GM19023 (cell line): ENCODE measurements around the gene ZNF639.
"Not testable (repeated sequence)": the region's sequence is repeated elsewhere in the genome, so short reads cannot be mapped to it uniquely, and the experiment has no call there.

Source experiments
- ATAC-seq: cut with Tn5 transposase; IDR thresholded peaks from one replicate; pipeline ENCODE4 v1.9.1; 2021; ENCODE audit warnings: mild to moderate bottlenecking, moderate library complexity; ENCODE audit not compliant: unreplicated experiment

The ZNF639 gene

GRCh38 chr3:179322286-179323196 lies at the start of gene ZNF639:
Gene ZNF639 (plus strand): TSS chr3:179323031. CDS start chr3:179328294, 5,263 bp downstream.
- peak; percentile 70 for ATAC-seq

GRCh38 chr3:179274434-179274833 lies 48.4 kb upstream of the ZNF639 start:
- ATAC-seq = not testable (repeated sequence)

- ATAC-seq = no peak
Observed at GRCh38 chr3:179276001-179276400, 46.8 kb upstream of the ZNF639 start.

GRCh38 chr3:179276743-179277142 lies 46.1 kb upstream of the ZNF639 start:
- no peak for ATAC-seq

- ATAC-seq = no peak
Observed at GRCh38 chr3:179278151-179278550, 44.7 kb upstream of the ZNF639 start.

- ATAC-seq = no peak
Observed at GRCh38 chr3:179278932-179279693, 43.7 kb upstream of the ZNF639 start.

- ATAC-seq = no peak
Observed at GRCh38 chr3:179279837-179280236, 43.0 kb upstream of the ZNF639 start.

- ATAC-seq = no peak
Observed at GRCh38 chr3:179281825-179282224, 41.0 kb upstream of the ZNF639 start.

GRCh38 chr3:179286331-179286730 lies 36.5 kb upstream of the ZNF639 start:
- ATAC-seq = no peak

GRCh38 chr3:179288845-179289244 lies 34.0 kb upstream of the ZNF639 start:
- ATAC-seq = no peak

- no peak for ATAC-seq
Observed at GRCh38 chr3:179289295-179289694, 33.5 kb upstream of the ZNF639 start.

GRCh38 chr3:179292450-179292849 lies 30.4 kb upstream of the ZNF639 start:
- ATAC-seq = no peak

GRCh38 chr3:179297971-179298725 lies 24.7 kb upstream of the ZNF639 start:
- no peak for ATAC-seq

GRCh38 chr3:179299316-179299715 lies 23.5 kb upstream of the ZNF639 start:
- no peak for ATAC-seq

GRCh38 chr3:179299999-179300613 lies 22.7 kb upstream of the ZNF639 start:
- peak; percentile 74 for ATAC-seq

- ATAC-seq = no peak
Observed at GRCh38 chr3:179301645-179302044, 21.2 kb upstream of the ZNF639 start.

GRCh38 chr3:179302111-179302510 lies 20.7 kb upstream of the ZNF639 start:
- ATAC-seq = no peak

GRCh38 chr3:179304605-179305004 lies 18.2 kb upstream of the ZNF639 start:
- no peak for ATAC-seq

GRCh38 chr3:179307362-179307761 lies 15.5 kb upstream of the ZNF639 start:
- ATAC-seq = not testable (repeated sequence)

- no peak for ATAC-seq
Observed at GRCh38 chr3:179308001-179308400, 14.8 kb upstream of the ZNF639 start.
